ENCODE measurements around the gene CFAP299. TPM values are rescaled to one million over a fixed set of nuclear protein-coding genes. Genes with fewer than 3 reads are reported as not detected.
"Not testable (repeated sequence)": the region's sequence is repeated elsewhere in the genome, so short reads cannot be mapped to it uniquely, and the experiment has no call there.

Gene CFAP299
- total RNA-seq: 0.62 and 1.9 TPM in 2 replicates
- polyA plus RNA-seq (2012): 0.32 TPM

GRCh38 chr4:80335554-80336358 is at the start of gene CFAP299:
Gene CFAP299 (plus strand): TSS chr4:80335730.
- peak; percentile 95 for DNase-seq (ENCODE audit: low read depth)

DNA sequence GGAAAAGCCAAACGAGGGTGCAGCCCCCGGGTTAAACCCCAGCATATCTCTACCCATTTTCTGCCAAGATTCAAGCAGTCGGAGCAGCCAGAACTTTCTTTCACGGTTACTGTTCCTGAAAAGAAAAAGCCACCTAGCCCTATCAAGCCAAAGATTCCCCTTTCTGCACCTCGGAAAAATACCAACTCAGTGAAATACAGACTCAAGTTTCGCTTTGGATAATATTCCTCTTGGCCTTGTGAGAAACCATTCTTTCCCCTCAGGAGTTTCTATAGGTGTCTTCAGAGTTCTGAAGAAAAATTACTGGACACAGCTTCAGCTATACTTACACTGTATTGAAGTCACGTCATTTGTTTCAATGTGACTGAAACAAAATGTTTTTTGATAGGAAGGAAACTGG is 49.1 kb upstream of the CFAP299 start:
- DNase-seq (ENCODE audit: low read depth): no peak

DNA sequence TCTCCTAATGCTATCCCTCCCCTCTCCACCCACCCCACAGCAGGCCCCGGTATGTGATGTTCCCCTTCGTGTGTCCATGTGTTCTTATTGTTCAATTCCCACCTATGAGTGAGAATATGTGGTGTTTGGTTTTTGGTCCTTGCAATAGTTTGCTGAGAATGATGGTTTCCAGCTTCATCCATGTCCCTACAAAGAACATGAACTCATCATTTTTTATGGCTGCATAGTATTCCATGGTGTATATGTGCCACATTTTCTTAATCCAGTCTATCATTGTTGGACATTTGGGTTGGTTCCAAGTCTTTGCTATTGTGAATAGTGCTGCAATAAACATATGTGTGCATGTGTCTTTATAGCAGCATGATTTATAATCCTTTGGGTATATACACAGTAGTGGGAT is 44.9 kb upstream of the CFAP299 start:
- not testable (repeated sequence) for DNase-seq (ENCODE audit: low read depth)

DNA sequence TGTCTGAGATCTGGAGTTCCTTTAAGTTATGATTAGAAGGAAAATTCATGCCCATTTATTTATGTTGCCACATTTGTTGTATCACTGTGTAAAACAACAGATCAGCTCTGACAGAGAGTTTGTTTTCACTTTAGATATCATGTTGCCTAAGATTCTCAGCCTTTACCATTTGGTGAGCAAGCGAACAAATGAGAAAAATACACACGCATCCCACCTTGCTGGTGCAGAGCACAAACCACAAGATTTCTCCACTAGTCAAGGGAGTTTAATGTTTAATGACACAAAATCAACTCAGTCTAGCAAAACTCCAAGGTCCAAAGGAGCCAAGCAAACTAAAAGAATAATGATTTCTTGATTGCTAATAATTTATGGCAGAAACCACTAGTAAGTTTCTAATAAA is 41.3 kb upstream of the CFAP299 start:
- no peak for DNase-seq (ENCODE audit: low read depth)

DNA sequence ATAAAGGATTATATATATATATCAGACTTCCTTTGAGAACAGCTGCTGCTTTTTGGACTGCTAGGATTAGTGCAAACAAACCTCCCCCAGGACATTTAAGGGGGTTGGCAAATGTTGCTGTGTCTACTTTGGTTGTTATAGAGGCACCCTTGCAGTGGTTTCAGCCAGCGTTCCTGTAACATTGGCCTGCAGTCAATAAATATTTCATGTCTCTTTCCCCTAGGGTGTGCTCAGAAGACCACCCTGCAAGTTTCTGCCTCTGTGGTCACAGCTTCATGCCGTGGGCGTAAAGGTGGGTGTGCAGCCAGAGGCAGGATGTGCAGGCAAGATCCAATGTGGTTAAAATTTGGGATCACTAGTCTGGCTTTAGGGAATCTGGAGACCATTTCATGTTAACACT is 40.2 kb upstream of the CFAP299 start:
- no peak for DNase-seq (ENCODE audit: low read depth)

GRCh38 chr4:80295826-80296225 is 39.7 kb upstream of the CFAP299 start:
- DNase-seq (ENCODE audit: low read depth): no peak

GRCh38 chr4:80301884-80302283 is 33.6 kb upstream of the CFAP299 start:
- DNase-seq (ENCODE audit: low read depth): no peak

GRCh38 chr4:80302616-80303223 is 32.8 kb upstream of the CFAP299 start:
- no peak for DNase-seq (ENCODE audit: low read depth)

DNA sequence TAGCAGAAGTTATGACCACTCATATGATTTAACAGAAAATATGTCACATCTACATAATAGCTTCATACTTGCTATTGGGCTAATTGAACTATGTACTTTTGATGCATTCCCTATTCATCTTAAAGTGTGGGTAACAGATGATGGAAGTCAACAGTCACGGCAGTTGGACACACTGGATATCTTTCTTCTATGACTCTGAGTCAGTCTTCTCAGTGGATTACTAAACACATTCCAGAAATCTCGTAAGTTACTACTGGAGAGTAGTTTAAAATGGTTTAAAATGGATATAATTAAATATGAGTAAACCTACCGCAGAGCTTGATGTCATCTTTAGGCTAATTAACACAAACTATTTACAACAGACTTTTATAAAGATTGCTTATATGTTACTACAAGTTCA is 30.1 kb upstream of the CFAP299 start:
- DNase-seq (ENCODE audit: low read depth): peak; percentile 39

- DNase-seq (ENCODE audit: low read depth): no peak
Observed at GRCh38 chr4:80306260-80306659, 29.3 kb upstream of the CFAP299 start.

- no peak for DNase-seq (ENCODE audit: low read depth)
Observed at GRCh38 chr4:80307183-80307735, 28.3 kb upstream of the CFAP299 start.

- DNase-seq (ENCODE audit: low read depth): no peak
Observed at GRCh38 chr4:80307774-80308465, 27.6 kb upstream of the CFAP299 start.

DNA sequence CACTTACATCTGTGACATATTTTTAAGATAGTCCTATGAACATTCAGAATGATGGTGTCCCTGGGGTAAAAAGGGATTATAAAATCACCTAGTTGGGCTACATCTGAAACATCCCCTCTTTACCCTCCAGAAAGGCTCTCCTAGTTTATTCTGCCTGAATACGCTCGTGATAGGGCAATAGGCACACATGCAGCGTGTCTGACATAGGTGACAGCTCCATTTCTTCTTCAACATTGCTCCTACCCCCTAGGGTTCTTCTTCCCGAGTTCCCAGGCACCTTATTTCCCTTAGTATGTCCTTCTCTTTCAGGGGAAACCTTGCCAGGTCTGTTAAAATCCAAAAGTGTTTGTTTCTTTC is 27.1 kb upstream of the CFAP299 start:
- DNase-seq (ENCODE audit: low read depth): no peak

- peak; percentile 69 for DNase-seq (ENCODE audit: low read depth)
Observed at GRCh38 chr4:80309294-80310004, 26.1 kb upstream of the CFAP299 start.

DNA sequence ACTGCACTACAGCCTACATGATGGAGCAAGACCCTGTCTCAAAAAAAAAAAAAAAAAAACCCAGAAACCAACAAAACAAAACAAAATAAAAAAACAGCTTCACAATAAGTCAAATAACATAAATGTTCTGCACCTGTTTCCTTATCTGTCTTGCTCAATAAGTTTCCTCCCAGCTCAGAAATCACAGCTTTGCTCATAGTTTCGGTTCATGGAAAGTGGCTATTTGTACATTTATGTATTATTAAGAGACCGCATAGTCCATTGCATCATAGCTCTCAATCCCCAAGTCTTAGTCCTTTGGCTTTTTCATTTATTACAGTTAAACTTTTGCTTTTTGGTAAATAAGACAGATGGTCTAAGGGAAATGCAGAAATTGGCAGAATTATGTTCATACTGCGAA is 24.4 kb upstream of the CFAP299 start:
- DNase-seq (ENCODE audit: low read depth): no peak

GRCh38 chr4:80312124-80312523 is 23.4 kb upstream of the CFAP299 start:
- no peak for DNase-seq (ENCODE audit: low read depth)

- no peak for DNase-seq (ENCODE audit: low read depth)
Observed at GRCh38 chr4:80313627-80314026, 21.9 kb upstream of the CFAP299 start.

- not testable (repeated sequence) for DNase-seq (ENCODE audit: low read depth)
Observed at GRCh38 chr4:80315848-80316247, 19.7 kb upstream of the CFAP299 start.

DNA sequence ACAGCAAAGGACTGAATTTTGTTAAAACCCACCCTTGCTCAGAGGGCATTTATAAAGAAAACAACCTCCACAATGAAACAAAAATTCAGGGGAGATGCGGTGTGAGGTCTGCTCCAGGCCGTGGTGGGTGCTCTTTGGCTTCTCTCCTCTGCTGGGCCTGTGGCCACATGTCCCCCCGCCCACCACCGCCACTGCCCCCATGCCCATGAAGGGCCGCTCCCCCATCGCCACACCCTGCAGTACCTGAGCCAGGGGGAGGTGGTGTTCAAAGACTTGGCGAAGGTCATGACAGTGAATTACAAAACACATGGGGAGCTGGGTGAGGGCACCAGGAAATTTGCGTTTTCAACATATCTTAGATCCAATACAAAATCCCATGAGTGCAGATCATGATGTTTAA is 14.2 kb upstream of the CFAP299 start:
- no peak for DNase-seq (ENCODE audit: low read depth)

DNA sequence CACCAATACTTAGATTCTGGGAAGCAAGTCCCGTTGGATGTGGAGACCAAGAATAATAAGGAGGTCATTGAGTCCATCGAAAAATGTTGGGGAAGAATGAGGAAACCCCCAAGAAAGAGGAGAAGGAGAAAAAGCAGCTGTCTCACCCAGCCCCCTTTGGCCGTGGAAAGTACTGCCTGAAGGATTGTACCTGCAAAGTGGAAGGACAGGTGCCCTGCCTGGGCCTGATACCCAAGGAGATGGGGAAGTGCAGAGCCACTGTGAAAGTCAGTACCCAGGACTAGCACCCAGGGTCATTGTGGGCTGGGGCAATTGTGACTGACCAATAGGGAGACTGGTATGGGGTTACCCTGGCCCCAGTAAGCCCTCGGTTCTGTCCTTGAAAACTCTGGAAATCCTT is 13.8 kb upstream of the CFAP299 start:
- DNase-seq (ENCODE audit: low read depth): no peak

- DNase-seq (ENCODE audit: low read depth): peak; percentile 47
Observed at GRCh38 chr4:80322716-80323115, 12.8 kb upstream of the CFAP299 start.

Measured in myocyte (in vitro differentiated cells).